Dermis microvascular lymphatic vessel endothelial cell (primary cell): ENCODE measurements around the gene CACNA1S. TPM values are rescaled to one million over a fixed set of nuclear protein-coding genes. Genes with fewer than 3 reads are reported as not detected.

ENCODE experiments used
- DNase-seq, 2 donors: peaks; one replicate each; pipeline versions ENCODE4 v3.0.0 to v3.0.0-alpha.2; 2010; ENCODE audit warnings: low read depth in 2 of 2
- total RNA-seq: library from RNA; depleted of rRNA; stranded (reverse); fragments of >200 nt; gene quantifications from 2 replicates; pipeline ENCODE4 v1.2.1, GENCODE V29; 2014

CACNA1S gene
- total RNA-seq, 1 donor from 2014 or later = not detected

- DNase-seq = no peak
Observed at GRCh38 chr1:201140235-201140940, 28.2 kb upstream of the CACNA1S start.

GRCh38 chr1:201139756-201140155 lies 27.5 kb upstream of the CACNA1S start:
- DNase-seq = no peak

GRCh38 chr1:201139306-201139705 lies 27.1 kb upstream of the CACNA1S start:
- DNase-seq = no peak

- no peak for DNase-seq
Observed at GRCh38 chr1:201138311-201138840, 26.1 kb upstream of the CACNA1S start.

GRCh38 chr1:201137579-201138310 lies 25.5 kb upstream of the CACNA1S start:
- peak in 1 of 2 donors; percentile 6 for DNase-seq

GRCh38 chr1:201137024-201137392 lies 24.8 kb upstream of the CACNA1S start:
- DNase-seq = no peak

- no peak for DNase-seq
Observed at GRCh38 chr1:201136355-201137023, 24.3 kb upstream of the CACNA1S start.

- DNase-seq = no peak
Observed at GRCh38 chr1:201134405-201134804, 22.2 kb upstream of the CACNA1S start.

GRCh38 chr1:201131398-201131797 lies 19.2 kb upstream of the CACNA1S start:
- DNase-seq = no peak

GRCh38 chr1:201128962-201129361 lies 16.7 kb upstream of the CACNA1S start:
- DNase-seq = no peak

GRCh38 chr1:201128476-201128875 lies 16.2 kb upstream of the CACNA1S start:
- no peak for DNase-seq

- no peak for DNase-seq
Observed at GRCh38 chr1:201127755-201128455, 15.7 kb upstream of the CACNA1S start.

- peak in 1 of 2 donors; percentile 33 for DNase-seq
Observed at GRCh38 chr1:201126832-201127754, 14.9 kb upstream of the CACNA1S start, which contains the start of gene ASCL5. Gene ASCL5 (minus strand): TSS chr1:201127184. CDS start chr1:201115372, 11,812 bp downstream.

GRCh38 chr1:201126463-201126831 lies 14.2 kb upstream of the CACNA1S start:
- no peak for DNase-seq

GRCh38 chr1:201125800-201126199 lies 13.6 kb upstream of the CACNA1S start:
- DNase-seq = no peak

GRCh38 chr1:201125019-201125418 lies 12.8 kb upstream of the CACNA1S start:
- peak in 1 of 2 donors; percentile 27 for DNase-seq

- DNase-seq = no peak
Observed at GRCh38 chr1:201123866-201124265, 11.6 kb upstream of the CACNA1S start.

GRCh38 chr1:201122321-201122957 lies 10.2 kb upstream of the CACNA1S start:
- no peak for DNase-seq

- DNase-seq = peak; percentile 12 to 58
Observed at GRCh38 chr1:201119206-201120197, 7.3 kb upstream of the CACNA1S start.
